ENCODE data around the gene CNDP2.
A peak's percentile ranks its signal among the peaks of the same experiment; 100 is the strongest.
"Not testable (repeated sequence)": the region's sequence is repeated elsewhere in the genome, so short reads cannot be mapped to it uniquely, and the experiment has no call there.

The CNDP2 gene

GRCh38 chr18:74541703-74542555, 45.8 kb downstream of the CNDP2 start:
- no peak for DNase-seq

GRCh38 chr18:74544898-74545297, 48.7 kb downstream of the CNDP2 start:
- DNase-seq = no peak

GRCh38 chr18:74546007-74546406, 49.8 kb downstream of the CNDP2 start:
- DNase-seq = no peak

- DNase-seq = no peak
Observed at GRCh38 chr18:74546751-74547530, 50.8 kb downstream of the CNDP2 start.

- DNase-seq = no peak
Observed at GRCh38 chr18:74547860-74548259, 51.7 kb downstream of the CNDP2 start.

GRCh38 chr18:74549591-74550104, 53.5 kb downstream of the CNDP2 start:
- DNase-seq = no peak

- no peak for DNase-seq
Observed at GRCh38 chr18:74550886-74551285, 54.7 kb downstream of the CNDP2 start.

- no peak for DNase-seq
Observed at GRCh38 chr18:74551452-74551851, 55.3 kb downstream of the CNDP2 start.

GRCh38 chr18:74551936-74552555, 55.9 kb downstream of the CNDP2 start:
- peak; percentile 31 for DNase-seq

GRCh38 chr18:74556126-74556525, 60.0 kb downstream of the CNDP2 start:
- DNase-seq = no peak

GRCh38 chr18:74558096-74558495, 61.9 kb downstream of the CNDP2 start:
- no peak for DNase-seq

- DNase-seq = no peak
Observed at GRCh38 chr18:74562131-74562730, 66.1 kb downstream of the CNDP2 start.

- no peak for DNase-seq
Observed at GRCh38 chr18:74562775-74563174, 66.6 kb downstream of the CNDP2 start.

GRCh38 chr18:74563999-74564398, 67.8 kb downstream of the CNDP2 start:
- no peak for DNase-seq

- not testable (repeated sequence) for DNase-seq
Observed at GRCh38 chr18:74565164-74565563, 69.0 kb downstream of the CNDP2 start.

- DNase-seq = not testable (repeated sequence)
Observed at GRCh38 chr18:74565993-74566392, 69.8 kb downstream of the CNDP2 start.

- DNase-seq = no peak
Observed at GRCh38 chr18:74567822-74568221, 71.7 kb downstream of the CNDP2 start.

GRCh38 chr18:74569401-74569800, 73.2 kb downstream of the CNDP2 start:
- DNase-seq = no peak

GRCh38 chr18:74570266-74570665, 74.1 kb downstream of the CNDP2 start:
- DNase-seq = no peak

- DNase-seq = no peak
Observed at GRCh38 chr18:74571895-74572680, 75.9 kb downstream of the CNDP2 start.

GRCh38 chr18:74573053-74573452, 76.9 kb downstream of the CNDP2 start:
- DNase-seq = no peak
